Mesendoderm (in vitro differentiated cells): ENCODE results near the gene ITPR2.
"Not testable (repeated sequence)": the region's sequence is repeated elsewhere in the genome, so short reads cannot be mapped to it uniquely, and the experiment has no call there.

Experiments
- DNase-seq: peaks from one replicate; pipeline ENCODE4 v3.0.0; 2013
- H2AK5ac ChIP-seq: 2 replicates; pipeline ENCODE4 v1.6.1; 2013; ENCODE audit warnings: low read length, inconsistent platforms
- H2BK120ac ChIP-seq: 2 replicates; pipeline ENCODE4 v1.6.1; 2013; ENCODE audit warnings: low read depth, mild to moderate bottlenecking, low read length, moderate library complexity, mixed read lengths
- H2BK15ac ChIP-seq: replicated peaks from 2 replicates; pipeline ENCODE4 v1.6.1; 2013; ENCODE audit warnings: low read depth, mild to moderate bottlenecking, moderate library complexity
- H2BK5ac ChIP-seq: 2 replicates; pipeline ENCODE4 v1.6.1; 2013; ENCODE audit warnings: low read length, inconsistent platforms
- H3K18ac ChIP-seq: 2 replicates; pipeline ENCODE4 v1.6.1; 2013; ENCODE audit warnings: mild to moderate bottlenecking, low read length, mixed read lengths
- H3K23ac ChIP-seq: one replicate; pipeline ENCODE4 v1.6.1; 2013; ENCODE audit warnings: low read length
- H3K27ac ChIP-seq: 2 replicates; pipeline ENCODE4 v1.5.1; 2013; ENCODE audit warnings: low read depth, mild to moderate bottlenecking, inconsistent platforms, low read length, moderate library complexity
- H3K27me3 ChIP-seq: 2 replicates; pipeline ENCODE4 v1.6.1; 2013; ENCODE audit warnings: low read length, control low read depth, mild to moderate bottlenecking, inconsistent platforms; ENCODE audit not compliant: insufficient read depth, poor library complexity
- H3K36me3 ChIP-seq: 2 replicates; pipeline ENCODE4 v1.6.1; 2013; ENCODE audit warnings: low read length, inconsistent platforms; ENCODE audit not compliant: control insufficient read depth, insufficient read depth
- H3K4ac ChIP-seq: one replicate; pipeline ENCODE4 v1.6.1; 2013; ENCODE audit warnings: low read depth, mild to moderate bottlenecking, low read length, moderate library complexity
- H3K4me1 ChIP-seq: 2 replicates; pipeline ENCODE4 v1.6.1; 2013; ENCODE audit warnings: low read depth, low read length, inconsistent platforms; ENCODE audit not compliant: control insufficient read depth
- H3K4me2 ChIP-seq: 2 replicates; pipeline ENCODE4 v1.6.1; 2013; ENCODE audit warnings: low read length
- H3K4me3 ChIP-seq: 2 replicates; pipeline ENCODE4 v1.5.1; 2013; ENCODE audit warnings: mild to moderate bottlenecking, low read length
- H3K56ac ChIP-seq: one replicate; pipeline ENCODE4 v1.6.1; 2013; ENCODE audit warnings: low read length
- H3K79me1 ChIP-seq: 2 replicates; pipeline ENCODE4 v1.6.1; 2013; ENCODE audit warnings: low read length, inconsistent platforms
- H3K79me2 ChIP-seq: 2 replicates; pipeline ENCODE4 v1.6.1; 2013; ENCODE audit warnings: mild to moderate bottlenecking, low read length; ENCODE audit not compliant: control insufficient read depth, insufficient read depth
- H3K9ac ChIP-seq: 2 replicates; pipeline ENCODE4 v1.6.1; 2013; ENCODE audit warnings: low read length, inconsistent platforms
- H4K5ac ChIP-seq: one replicate; pipeline ENCODE4 v1.6.1; 2013; ENCODE audit warnings: low read length
- H4K8ac ChIP-seq: one replicate; pipeline ENCODE4 v1.6.1; 2013; ENCODE audit warnings: low read depth, mild to moderate bottlenecking, control low read depth, low read length, moderate library complexity
- WGBS: extraction: QIAGEN DNeasy Blood & Tissue Kit; methylation state at CpG from one replicate; pipeline ENCODE4 v1.1.7; 2013; ENCODE audit warnings: low lambda C conversion rate, missing lambda C conversion rate; ENCODE audit not compliant: insufficient coverage; ENCODE audit errors: extremely low coverage; 5-methylcytosine and 5-hydroxymethylcytosine counted together

The ITPR2 gene

DNA sequence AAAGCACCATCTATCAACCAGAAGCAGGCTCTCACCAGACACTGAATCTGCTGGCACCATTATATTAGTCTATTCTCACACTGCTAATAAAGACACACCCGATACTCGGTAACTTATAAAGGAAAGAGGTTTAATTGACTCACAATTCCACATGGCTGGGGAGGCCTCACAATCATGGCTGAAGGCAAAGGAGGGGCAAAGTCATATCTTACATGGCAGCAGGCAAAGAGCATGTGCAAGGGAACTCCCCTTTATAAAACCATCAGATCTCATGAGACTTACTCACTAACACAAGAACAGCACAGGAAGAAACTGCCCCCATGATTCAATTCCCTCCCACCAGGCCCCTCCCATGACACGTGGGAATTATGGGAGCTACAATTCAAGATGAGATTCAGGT, 188.6 kb downstream of the ITPR2 start:
- H3K9ac ChIP-seq, H3K4me2 ChIP-seq, H2BK15ac ChIP-seq, H3K27ac ChIP-seq, H3K56ac ChIP-seq, H3K23ac ChIP-seq, H3K18ac ChIP-seq, H4K8ac ChIP-seq, H2BK120ac ChIP-seq, H3K36me3 ChIP-seq, H3K27me3 ChIP-seq, H3K79me2 ChIP-seq, H3K4me1 ChIP-seq, H3K79me1 ChIP-seq, H3K4me3 ChIP-seq, DNase-seq, H3K4ac ChIP-seq, H2BK5ac ChIP-seq, H4K5ac ChIP-seq, H2AK5ac ChIP-seq: not testable (repeated sequence)
- WGBS, result no CpG with 5 or more reads among the region's 3 CpGs

DNA sequence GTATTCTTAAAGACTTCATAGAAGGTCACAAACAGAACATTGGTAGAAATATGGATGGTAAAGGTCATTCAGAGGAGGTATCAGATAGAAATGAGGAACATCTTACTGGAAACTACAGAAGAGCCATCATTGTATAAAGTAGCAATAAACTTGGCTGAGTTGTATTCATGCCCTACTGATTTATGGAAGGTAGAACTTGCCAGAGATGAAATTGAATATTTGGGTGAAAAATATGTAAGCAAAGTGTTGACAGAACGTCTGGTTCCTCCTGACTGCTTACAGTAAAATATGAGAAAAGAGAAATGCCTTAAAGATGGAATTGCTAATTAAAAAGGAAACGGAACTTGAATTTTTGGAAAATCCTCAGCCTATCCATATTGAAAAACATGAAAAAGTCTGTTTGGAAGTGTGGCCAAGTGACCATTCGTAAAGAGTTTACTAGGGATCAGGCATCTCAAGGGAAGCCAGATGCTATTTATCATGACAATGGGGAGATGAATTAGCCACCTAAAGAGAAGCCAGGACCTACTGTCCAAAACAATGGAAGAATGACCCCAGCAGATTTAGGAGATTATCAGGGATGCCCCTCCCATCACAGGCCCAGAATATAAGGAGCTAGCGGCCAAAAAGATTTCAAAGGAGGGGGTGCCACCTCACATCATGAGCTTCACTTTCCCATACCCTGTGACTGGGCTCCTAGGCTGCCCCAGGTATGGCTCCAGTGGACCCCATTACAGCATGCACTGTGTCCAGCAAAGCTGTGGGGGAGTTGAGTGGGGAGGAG, 189.3 kb downstream of the ITPR2 start:
- Histone ChIP-seq H4K8ac (no peak overlapping the region), H3K27me3 (no peaks in the 10 kb centered on the region), H2BK120ac (no peak overlapping the region), H3K9ac (no peak overlapping the region), H3K4me2 (no peak overlapping the region), H2BK5ac (no peak overlapping the region), H2AK5ac (no peak overlapping the region), H3K79me1 (no peaks in the 10 kb centered on the region), H4K5ac (no peak overlapping the region), H2BK15ac (no peak overlapping the region), H3K56ac (no peak overlapping the region), H3K27ac (no peak overlapping the region), H3K36me3 (no peaks in the 10 kb centered on the region), H3K18ac (no peak overlapping the region), H3K4me3 (no peak overlapping the region), H3K79me2 (no peaks in the 10 kb centered on the region), H3K23ac (peak overlapping the region; percentile 18), H3K4ac (no peak overlapping the region), H3K4me1 (no peaks in the 10 kb centered on the region)
- no CpG with 5 or more reads among the region's 4 CpGs for WGBS
- peak; percentile 81 for DNase-seq

DNA sequence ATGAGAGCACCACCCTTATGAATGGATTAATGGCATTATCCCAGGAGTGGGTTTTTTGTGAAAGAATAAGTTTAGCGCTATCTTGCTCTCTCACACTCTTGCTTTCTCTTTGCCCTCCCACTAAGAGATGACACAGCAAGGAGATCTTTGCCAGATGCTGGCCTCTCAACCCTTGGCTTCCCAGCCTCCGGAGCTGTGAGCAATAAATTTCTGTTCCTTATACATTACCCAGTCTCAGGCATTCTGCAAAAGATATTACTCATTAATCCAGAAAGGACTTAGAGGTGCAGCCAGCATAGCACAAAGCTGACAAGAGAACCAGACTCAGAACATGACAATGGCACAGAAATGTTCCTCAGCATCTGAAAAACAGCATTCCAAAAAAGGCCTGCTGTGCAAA, 190.6 kb downstream of the ITPR2 start:
- H3K4me2 ChIP-seq, result no peak overlapping the region
- H4K8ac ChIP-seq, result no peak overlapping the region
- no peak overlapping the region for H3K4me3 ChIP-seq
- WGBS, result no CpG with 5 or more reads among the region's 2 CpGs
- H4K5ac ChIP-seq, result no peak overlapping the region
- no peak overlapping the region for H2AK5ac ChIP-seq
- no peak overlapping the region for H3K56ac ChIP-seq
- H3K79me1 ChIP-seq, result no peaks in the 10 kb centered on the region
- no peak for DNase-seq
- no peak overlapping the region for H3K18ac ChIP-seq
- H3K79me2 ChIP-seq, result no peaks in the 10 kb centered on the region
- no peak overlapping the region for H3K27ac ChIP-seq
- H3K4ac ChIP-seq, result no peak overlapping the region
- no peak overlapping the region for H3K9ac ChIP-seq
- no peak overlapping the region for H2BK120ac ChIP-seq
- no peaks in the 10 kb centered on the region for H3K4me1 ChIP-seq
- H3K23ac ChIP-seq, result no peak overlapping the region
- H2BK15ac ChIP-seq, result no peak overlapping the region
- H3K27me3 ChIP-seq, result no peaks in the 10 kb centered on the region
- H3K36me3 ChIP-seq, result no peaks in the 10 kb centered on the region
- no peak overlapping the region for H2BK5ac ChIP-seq

DNA sequence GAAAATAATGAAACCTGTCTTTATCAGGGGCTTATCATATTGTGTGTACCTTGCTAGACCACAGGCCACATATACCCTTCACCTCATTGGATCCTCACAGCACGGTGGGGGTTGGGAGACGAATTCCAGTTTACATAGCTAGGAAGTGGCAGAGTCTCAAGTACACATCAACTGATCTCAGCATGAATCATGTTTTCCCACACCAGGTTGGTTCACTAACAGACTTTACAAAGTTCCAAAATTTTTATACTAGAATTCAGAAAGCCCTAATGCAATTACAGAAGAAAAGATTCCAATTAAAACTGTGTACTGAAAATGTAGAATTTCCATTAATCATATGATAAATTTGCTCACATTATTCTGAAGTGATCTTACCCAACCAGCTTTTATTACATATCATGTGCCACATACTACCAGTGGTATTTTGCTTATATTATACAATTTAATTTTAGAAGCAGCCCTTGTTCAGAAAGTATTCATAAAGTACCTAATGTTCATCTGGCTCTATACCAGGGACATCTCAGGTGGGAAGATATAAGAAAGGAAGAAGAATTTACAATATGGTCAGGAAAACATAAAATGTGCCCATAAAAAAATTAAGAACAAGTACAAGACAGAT, 196.2 kb downstream of the ITPR2 start:
- H2BK15ac ChIP-seq, result no peak overlapping the region

DNA sequence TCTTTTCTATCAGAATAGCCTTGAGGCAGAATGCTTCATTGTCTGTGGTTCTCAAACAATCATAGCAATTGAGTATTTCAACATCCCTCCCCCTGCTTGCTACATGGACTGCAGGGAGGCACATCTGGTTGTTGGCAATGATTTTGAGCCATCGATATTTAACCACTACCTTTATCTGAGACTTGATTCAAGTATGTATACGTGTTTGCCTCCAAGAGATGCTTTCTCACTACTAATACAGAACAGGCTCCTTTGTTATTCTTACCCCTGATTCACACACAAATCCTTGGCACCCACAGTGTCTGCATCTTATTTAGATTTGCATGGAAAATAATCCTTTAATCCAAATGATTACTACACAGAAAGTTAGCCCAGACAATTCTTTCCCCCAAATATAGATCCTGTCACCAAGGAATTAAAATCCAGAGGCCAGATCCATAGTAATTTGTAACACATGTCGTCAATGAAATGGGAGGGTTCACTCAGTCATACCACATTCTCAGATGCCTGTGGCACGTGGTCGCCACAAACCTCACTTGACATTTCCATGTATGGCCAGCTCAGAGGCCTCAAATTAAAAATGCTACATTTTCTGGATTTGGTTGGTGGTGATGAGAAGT, 199.3 kb downstream of the ITPR2 start:
- Histone ChIP-seq H3K18ac (no peak overlapping the region), H3K27ac (no peak overlapping the region)

More for the DNA sequence above, 196.2 kb downstream of the ITPR2 start:
- H3K4me1 ChIP-seq, result no peaks in the 10 kb centered on the region
- H2AK5ac ChIP-seq, result no peak overlapping the region
- no peak overlapping the region for H3K4me2 ChIP-seq
- peak; percentile 51 for DNase-seq
- H3K36me3 ChIP-seq, result no peaks in the 10 kb centered on the region
- H2BK120ac ChIP-seq, result no peak overlapping the region
- H4K5ac ChIP-seq, result no peak overlapping the region
- H3K79me2 ChIP-seq, result no peaks in the 10 kb centered on the region
- H3K27me3 ChIP-seq, result no peaks in the 10 kb centered on the region
- H2BK5ac ChIP-seq, result no peak overlapping the region
- no peak overlapping the region for H3K56ac ChIP-seq
- no peak overlapping the region for H3K4me3 ChIP-seq
- no peaks in the 10 kb centered on the region for H3K79me1 ChIP-seq
- no peak overlapping the region for H3K4ac ChIP-seq
- no CpG with 5 or more reads among the region's 2 CpGs for WGBS
- H3K18ac ChIP-seq, result no peak overlapping the region
- no peak overlapping the region for H3K23ac ChIP-seq
- H4K8ac ChIP-seq, result no peak overlapping the region
- H3K27ac ChIP-seq, result no peak overlapping the region
- H3K9ac ChIP-seq, result no peak overlapping the region

More for the DNA sequence above, 199.3 kb downstream of the ITPR2 start:
- Histone ChIP-seq H2BK120ac (no peak overlapping the region), H3K56ac (no peak overlapping the region), H3K79me1 (no peaks in the 10 kb centered on the region), H3K36me3 (no peaks in the 10 kb centered on the region), H3K79me2 (no peaks in the 10 kb centered on the region), H3K4ac (no peak overlapping the region), H3K9ac (no peak overlapping the region), H3K23ac (no peak overlapping the region), H2BK5ac (no peak overlapping the region), H4K5ac (no peak overlapping the region), H4K8ac (no peak overlapping the region), H3K4me2 (no peak overlapping the region), H3K4me3 (no peak overlapping the region), H2BK15ac (no peak overlapping the region), H3K4me1 (no peaks in the 10 kb centered on the region), H2AK5ac (no peak overlapping the region), H3K27me3 (no peaks in the 10 kb centered on the region)
- no CpG with 5 or more reads among the region's 5 CpGs for WGBS
- DNase-seq, result peak; percentile 47
